IPS-11a (cell line): ENCODE results near the gene PTPRU.
A peak's percentile ranks its signal among the peaks of the same experiment; 100 is the strongest.

Experiments
- H3K4me3 ChIP-seq: one replicate; pipeline ENCODE4 v1.5.1; 2013; ENCODE audit warnings: low read depth, low read length, control low read depth

Gene PTPRU

DNA sequence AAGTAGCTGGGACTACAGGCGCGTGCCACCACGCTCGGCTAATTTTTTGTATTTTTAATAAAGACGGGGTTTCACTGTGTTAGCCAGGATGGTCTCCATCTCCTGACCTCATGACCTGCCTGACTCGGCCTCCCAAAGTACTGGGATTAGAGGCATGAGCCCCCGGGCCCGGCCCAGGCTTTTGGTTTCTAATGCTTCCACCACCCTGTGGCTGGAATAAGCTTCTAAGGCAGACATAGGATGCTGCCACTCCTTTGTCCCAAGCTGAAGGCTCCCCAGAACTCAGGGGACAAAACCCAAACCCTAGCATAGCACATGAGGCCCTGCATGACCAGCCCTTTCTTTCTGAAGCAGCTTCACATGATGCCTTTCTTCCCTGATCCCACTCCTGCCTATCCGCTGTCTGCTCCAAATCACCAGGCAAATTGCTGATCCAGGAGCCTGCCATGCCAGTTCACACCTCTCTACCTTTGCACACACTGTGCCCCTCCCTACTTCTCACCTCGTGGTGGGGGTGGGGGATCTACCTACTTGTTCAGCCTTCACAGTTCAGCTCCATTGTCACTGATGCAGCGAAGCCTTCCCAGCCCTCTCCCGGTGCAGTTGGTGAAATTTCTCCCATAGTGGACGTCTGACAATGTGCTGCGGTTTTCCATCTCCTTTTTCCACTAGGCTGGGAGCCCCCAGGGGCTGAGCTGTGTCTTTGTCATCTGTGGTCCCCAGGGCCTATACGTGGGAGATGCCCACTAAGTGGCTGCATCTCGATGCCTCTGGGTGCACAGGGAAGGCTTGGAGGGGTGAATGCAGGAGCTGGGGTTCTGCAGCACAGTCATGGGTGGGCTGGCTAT is 6.9 kb downstream of the PTPRU start:
- H3K4me3 ChIP-seq = no peak overlapping the region

DNA sequence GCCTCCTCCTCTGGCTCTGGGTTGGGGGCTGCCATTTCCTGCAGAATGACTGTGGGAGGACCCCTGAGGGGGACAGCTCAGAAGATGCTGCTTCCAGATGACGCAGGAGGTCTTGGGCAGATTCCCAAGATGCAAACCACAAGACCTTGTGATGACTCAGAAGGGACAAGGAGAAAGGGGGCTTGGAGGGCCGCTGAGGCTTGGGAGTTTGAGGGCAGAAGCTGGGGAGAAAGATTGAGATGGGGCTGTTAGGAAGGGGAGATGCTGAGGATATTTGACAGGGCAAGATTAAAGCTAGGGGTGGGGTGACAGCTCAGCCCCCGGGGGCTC is 7.5 kb downstream of the PTPRU start:
- no peak overlapping the region for H3K4me3 ChIP-seq

DNA sequence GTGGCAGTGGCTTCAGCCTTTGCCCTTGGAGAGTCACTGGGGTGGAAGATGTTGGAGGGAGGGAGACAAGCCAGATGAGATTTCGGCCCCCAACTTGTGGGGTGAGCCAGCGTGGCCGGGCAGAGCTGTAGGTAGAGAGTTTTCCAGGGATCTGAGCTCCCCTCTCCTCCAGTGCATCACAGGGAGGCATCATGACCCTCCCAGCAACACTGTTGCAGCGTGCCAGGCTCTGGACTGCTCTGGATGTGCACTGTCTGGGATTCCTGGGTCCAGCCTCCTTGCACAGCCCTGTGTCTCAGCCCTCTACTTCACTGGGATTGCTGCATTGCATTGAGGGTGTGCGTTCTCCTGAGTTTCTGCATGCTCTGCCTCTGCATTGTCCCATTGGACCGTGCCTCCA is 8.9 kb downstream of the PTPRU start:
- H3K4me3 ChIP-seq = no peak overlapping the region

DNA sequence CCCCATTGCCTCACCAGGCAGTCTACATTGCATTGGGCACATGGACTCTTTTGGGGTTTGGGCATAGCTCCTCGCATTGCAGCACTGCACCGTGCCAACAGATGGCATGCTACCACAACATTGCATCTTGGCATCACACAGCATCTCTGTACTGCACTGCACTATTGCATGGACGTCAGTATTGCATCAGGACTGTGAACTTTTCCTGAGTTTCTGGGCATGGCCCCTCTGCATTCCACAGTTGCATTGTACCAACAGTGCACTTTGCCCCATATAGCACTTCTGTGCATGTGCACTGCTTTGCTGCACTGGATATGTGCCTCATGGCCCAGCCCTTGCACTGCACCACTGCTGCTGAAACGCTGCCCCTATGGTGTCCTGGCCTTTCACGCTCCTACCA is 9.6 kb downstream of the PTPRU start:
- no peak overlapping the region for H3K4me3 ChIP-seq

DNA sequence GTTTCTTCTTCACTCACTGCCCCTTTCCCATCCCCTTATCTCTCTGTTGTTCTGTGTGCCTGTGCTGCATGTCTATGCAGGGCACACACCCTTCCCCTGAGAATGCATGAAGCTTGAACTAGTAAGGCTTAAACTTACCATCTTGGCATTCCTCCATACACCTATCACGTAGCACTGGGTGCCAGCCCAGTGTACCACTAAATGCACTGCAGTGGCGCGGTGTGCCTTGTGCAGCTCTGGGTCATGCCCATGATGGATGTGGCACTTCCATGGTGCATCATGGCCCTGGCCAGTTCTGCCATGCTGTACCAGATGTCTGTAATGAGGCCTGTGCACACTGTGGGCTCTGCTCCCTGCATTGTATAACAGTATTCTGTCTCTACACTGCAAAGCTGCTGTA is 10.7 kb downstream of the PTPRU start:
- no peak overlapping the region for H3K4me3 ChIP-seq

DNA sequence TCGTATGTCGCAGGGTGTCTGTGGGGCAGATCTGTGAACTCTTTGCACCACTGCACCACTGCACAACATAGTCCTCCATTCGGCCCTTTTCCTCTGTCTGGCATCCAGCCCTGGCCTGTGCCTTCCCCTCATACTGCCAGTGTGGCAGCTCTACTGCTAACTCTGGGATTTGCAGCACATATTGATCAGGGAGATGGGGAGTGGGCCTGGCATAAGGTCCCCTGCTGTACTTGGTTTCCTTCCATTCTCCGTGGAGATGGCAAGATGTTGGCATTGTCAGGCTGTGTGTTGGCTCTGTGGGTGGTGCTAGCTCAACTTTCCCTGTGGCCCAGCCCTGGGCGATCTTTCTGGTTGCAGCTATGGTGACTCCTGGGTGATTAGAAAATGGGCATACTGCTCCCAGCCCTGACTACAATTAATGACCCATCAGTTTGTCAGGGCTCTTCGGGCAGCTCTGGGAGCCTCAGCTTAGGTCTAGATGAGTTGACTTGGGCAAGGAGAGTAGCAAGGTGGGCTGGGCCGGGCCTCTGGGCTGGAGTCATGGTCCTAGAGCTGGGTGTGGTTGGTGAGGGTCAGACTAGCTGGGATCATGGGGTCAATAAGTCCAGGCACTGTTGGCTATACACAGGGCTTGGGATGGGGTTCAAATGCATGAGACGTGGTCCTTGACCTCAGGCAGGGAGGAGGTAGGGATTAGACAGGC is 11.4 kb downstream of the PTPRU start:
- H3K4me3 ChIP-seq = no peak overlapping the region

DNA sequence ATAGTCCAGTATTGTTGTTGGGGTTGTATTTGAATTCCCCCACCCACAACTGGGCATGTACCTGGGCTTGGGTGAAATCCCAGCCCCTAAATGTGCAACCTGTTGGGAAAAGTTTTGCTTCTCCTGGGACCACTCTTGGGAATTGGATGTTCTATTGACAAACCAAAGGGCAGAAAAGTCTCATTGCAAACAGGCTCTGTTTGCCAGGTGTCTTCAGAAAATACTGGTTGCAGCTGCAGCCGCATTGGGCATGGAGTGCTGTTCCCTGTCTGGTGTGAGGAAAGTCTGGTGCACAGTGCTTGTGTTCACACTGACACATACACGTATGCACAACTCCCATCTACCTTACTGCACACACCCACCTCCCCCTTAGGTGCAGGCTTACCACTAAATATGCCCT is 12.1 kb downstream of the PTPRU start:
- H3K4me3 ChIP-seq = no peak overlapping the region

DNA sequence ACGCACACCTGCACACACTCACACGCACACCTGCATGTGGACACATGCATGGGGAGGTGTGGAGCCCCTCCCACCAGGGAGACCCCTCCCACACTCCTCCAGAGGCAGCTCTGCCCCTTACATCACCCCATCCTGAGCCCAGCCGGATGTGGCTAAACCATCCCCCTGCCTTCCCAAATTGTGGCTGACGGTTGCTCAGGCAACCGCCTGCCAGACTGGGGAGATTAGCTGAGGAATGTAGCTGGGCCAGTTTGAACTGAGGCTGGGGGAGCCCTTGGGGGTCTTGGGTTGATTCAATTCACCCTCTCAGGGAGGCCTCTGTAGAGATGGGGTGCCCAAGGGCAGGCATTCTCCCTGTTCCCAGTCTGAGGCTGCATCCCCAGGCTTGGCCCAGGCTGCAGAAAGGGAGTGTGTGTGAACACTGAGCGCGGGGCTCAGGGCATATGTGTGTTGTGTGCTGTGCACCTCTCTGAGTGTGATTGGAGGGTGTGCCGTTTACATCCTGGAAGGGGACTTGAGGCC is 12.9 kb downstream of the PTPRU start:
- no peak overlapping the region for H3K4me3 ChIP-seq

DNA sequence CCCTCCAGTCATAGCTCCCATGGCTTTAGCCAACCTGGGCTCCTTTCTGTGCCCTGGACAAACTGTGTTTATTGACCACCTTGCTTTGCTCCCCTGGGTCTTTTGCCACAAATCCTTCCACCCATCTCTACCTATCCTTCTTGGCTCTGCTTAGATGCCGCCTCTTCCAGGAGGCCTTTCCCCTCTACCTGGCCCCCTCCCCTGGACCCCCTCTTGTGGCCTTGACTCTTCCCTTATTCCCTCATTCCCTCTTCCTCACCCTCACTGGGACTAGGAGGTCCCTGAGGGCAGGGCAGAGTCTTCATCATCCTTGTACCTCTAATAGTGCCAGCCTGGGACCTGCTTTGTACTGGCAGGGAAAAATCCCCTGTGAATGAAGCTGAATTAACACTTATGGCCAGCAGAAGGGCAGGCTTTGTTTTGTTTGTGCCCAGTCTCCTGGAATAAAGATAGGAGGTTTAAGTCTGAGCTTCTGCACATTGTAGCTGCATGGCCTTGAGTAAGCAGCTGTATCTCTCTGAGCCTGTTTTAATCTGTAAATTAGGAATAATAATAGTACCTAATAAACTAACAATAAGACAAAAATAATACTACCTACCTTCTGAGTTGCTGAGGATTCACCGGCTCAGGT is 13.7 kb downstream of the PTPRU start:
- no peak overlapping the region for H3K4me3 ChIP-seq

DNA sequence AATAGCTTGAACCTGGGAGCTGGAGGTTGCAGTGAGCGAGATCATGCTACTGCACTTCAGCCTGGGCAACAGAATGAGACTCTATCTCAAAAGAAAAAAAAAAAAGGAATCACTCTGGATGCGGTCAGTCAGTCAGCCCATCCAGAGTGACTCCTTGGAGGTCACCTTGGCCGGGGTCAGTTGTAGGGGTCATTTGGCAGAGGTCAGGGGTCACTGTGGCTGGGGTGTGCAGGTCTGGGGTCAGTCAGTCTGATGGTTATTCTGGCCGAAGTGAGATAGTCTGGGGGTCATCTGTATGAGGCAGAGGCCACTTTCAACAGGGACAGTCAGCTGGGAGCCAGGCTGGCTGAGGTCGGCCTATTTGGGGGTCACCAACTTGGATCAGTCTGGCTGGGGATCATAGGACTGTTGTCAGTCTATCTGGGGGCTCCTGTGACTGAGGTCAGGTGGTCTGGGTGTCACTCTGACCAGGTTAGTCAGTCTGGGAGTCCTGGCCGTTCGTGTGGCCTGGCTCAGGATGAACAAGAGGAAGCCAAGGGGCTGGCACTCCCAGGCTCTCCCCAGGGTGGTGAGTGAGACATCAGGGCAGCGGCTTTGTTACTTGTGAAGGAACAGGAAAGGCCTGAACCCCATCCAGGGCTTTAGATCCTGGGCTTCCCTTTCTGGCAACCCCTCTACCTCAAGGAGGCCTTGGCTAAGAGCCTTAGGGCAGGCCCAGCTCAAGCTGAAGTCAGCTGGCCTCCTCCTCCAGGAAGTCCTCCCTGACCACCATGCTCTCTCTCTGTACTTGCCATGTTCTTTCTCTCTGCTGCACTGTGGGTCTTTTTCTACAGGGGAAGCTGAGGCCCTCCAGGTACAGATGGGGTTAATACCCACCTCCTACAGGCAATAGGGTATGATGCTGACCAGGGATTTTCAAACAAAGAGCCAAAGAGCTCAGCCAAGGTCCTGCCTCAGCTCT is 15.1 kb downstream of the PTPRU start:
- H3K4me3 ChIP-seq = no peak overlapping the region

DNA sequence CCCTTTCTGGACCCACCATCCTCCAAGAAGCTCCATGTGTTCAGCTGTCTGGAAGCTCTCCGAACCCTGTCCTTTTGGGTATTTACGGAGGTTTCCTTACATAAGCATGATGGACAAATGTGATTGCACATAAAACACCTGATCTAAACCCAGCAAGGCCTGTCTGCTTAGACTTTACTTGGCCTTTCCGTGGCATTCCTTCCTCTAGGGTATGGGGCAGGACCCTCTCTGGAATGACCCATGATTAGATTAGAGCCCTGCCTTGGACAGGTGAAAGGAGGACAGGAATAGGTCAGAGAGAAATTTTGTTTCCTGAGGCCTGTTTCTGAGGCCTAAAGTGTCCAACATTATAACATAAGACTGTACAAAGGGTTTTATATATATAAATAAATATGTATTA is 16.9 kb downstream of the PTPRU start:
- H3K4me3 ChIP-seq = no peak overlapping the region

DNA sequence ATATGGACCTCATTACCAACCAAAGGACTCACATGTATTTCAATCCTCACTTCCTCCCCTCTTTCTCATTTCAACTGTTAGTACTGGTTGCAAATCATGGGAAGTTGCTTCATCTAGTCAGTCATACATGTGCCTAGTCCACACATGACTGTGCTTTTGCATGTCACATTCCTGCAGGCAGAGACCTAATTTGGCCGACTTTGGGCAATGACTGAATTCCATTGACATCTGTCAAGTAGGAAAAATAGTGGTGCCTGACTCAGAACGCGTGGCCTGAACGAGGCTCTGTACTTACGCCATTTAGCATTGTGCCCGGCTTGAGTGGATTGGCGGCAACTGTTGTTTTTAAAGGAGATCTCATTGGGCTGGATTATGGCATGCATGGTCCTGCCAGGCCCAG is 18.0 kb downstream of the PTPRU start:
- H3K4me3 ChIP-seq = no peak overlapping the region

DNA sequence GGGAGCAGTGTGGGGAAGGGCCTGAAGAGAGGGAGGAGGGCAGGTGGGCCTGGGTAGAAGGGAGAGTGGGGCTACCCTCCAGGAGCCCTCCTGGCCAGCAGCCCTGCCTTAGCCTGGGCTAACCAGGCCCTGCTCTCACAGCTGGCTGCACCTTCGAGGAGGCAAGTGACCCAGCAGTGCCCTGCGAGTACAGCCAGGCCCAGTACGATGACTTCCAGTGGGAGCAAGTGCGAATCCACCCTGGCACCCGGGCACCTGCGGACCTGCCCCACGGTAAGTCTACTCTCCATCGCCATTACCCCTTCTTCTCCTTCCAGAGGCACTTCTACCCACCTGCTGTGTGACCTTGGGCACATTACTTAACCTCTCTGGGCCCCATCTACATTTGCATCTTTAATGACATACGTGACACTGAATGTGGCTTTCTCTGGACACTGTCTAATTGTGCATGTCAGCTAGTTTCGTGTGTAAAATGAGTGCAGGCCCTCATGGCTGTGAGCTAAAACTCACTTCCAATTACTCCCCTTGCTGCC is 18.9 kb downstream of the PTPRU start:
- no peak overlapping the region for H3K4me3 ChIP-seq

DNA sequence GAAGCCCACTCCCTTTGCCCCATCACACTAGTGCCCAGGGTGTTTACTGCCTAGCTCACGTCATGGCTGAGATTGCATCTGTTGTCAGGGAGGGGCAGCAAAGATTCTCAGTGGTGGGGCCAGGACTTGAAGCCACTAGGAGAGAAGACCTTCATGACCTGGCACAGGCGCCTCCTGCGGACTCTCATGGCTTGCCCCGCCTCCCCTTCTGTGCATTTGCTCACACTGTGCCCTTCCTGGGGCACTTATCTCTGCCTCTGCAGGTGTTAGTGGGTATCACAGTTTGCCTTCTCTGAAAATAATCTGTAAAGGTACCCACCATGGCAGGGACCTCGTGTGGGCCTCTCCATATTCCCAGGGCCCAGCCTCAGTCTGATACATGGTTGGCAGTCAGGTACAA is 20.1 kb downstream of the PTPRU start:
- no peak overlapping the region for H3K4me3 ChIP-seq

DNA sequence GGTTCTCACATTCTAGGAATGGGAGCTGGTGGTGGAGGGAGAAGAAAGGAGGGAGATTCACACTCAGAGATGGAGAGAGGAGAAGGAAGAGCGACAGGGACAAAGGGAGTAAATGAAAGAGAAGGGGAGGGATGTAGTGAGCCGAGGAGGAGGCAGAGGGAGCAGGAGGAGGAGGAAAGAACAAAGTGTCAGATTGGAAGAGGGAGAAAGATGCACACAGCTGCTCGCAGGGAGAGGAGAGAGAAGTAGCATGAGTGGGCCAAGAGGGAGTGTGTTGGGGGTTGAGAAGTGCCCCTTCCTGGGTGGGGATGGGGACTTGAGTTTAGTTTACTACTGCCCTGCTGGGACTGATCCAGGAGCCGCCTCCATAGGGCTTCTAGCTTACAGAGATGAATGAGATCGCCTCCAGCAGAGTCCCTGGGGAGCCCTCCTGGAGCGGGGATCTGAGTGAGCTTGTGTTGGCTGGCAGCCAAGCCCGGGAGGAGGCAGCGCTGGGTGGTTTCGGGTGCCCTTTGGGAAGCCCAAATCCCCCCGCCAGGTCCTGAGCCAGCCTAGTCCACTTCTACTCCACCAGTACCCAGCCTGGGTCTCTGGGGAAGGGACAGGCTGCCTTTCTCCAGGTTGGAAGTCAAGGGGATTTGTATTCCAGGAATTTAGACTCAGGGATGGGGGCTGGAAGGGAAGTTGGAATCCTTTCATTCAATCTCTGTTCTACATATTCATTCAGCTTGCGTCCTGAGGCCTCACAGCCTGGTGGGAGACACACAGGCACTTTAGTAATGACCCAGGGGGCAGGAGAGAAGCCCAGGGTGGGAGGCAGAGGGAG is 20.9 kb downstream of the PTPRU start:
- no peak overlapping the region for H3K4me3 ChIP-seq

DNA sequence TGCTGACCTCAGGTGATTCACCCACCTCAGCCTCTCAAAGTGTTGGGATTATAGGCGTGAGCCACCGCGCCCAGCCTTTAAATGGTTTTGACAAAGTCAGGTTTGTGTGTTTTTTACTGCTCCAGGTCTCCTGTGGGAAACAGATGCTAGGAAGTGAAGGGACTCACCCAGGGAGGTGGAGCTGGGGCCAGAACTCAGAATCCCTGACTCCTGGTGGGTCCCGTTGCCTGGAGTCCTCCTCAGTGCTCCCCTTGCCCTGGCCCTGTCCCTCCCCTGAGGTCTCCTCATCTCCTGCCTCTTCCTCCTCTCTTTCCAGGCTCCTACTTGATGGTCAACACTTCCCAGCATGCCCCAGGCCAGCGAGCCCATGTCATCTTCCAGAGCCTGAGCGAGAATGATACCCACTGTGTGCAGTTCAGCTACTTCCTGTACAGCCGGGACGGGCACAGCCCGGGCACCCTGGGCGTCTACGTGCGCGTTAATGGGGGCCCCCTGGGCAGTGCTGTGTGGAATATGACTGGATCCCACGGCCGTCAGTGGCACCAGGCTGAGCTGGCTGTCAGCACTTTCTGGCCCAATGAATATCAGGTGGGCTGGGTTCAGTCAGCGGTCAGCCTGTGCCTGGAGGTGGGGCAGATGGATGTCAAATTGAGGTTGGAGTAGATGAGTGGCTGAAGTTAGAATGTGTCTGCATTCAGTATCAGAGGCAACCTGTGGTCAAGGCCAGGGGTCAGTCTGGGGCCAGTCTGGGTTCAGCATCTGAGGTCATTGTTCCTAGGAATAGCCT is 22.1 kb downstream of the PTPRU start:
- no peak overlapping the region for H3K4me3 ChIP-seq

DNA sequence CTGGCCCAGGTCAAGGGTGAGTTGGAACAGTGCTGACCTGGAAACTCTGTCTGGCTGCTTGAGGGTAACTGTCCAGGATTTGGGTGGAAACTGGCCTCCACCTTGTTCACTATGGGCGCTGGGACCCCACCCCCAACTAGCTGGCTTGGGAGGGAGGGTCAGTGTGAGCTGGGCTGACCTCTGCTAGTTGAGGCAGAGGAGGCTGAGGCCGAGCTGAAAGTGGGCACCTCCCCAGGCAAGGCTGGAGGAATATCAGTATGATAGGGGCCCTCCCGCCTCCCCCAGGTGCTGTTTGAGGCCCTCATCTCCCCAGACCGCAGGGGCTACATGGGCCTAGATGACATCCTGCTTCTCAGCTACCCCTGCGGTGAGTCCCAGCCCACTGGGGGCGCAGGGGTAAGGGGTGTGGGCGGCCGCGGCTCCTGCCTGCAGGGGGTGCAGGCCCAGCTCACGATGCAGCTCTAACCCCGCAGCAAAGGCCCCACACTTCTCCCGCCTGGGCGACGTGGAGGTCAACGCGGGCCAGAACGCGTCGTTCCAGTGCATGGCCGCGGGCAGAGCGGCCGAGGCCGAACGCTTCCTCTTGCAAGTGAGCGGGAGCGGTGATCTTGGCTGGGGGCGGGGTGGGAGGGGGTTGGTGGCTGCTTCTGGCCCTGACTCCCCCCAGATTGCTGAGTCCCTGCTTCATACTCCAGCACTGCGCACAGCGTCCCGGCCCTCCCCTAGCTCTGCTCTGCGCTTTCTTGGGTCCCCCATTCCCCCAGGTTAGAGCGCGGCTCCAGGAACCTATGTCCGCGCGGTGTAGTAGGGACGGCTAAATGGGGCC is 22.9 kb downstream of the PTPRU start:
- peak overlapping the region; percentile 46 for H3K4me3 ChIP-seq

DNA sequence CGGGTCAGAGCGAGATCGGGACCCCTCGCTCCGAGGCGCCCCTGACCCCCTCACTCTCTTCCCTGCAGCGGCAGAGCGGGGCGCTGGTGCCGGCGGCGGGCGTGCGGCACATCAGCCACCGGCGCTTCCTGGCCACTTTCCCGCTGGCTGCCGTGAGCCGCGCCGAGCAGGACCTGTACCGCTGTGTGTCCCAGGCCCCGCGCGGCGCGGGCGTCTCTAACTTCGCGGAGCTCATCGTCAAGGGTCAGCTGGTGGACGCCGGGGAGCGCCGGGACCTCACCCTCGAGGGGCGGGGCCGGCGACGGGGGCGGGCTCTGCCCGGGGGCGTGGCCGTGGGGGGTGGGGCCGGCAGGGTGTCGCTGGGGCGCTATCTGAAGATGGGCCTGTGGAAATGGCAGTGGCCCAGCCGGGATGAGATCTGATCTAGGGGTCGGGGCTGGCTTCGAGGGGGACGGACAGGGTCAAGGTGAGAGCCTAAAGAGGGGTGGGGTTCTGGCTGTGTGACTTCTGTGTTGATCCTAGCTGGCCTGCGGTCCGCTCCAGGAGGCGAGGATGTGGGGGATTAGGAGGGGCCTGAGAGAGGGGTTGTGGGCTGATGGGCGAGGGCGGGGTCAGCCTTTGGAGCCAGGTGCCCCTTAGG is 23.6 kb downstream of the PTPRU start:
- peak overlapping the region; percentile 46 for H3K4me3 ChIP-seq
